SW480 (cell line): ENCODE data around the gene HLA-DMB.
A peak's percentile ranks its signal among the peaks of the same experiment; 100 is the strongest.

Experiments
- DNase-seq: peaks from one replicate; pipeline ENCODE4 v3.0.0-alpha.2; 2016; ENCODE audit warnings: low spot score

HLA-DMB gene

GRCh38 chr6:32971581-32972352, 30.9 kb upstream of the HLA-DMB start:
- DNase-seq, result peak; percentile 98

- DNase-seq, result no peak
Measured at GRCh38 chr6:32971242-32971580, 30.4 kb upstream of the HLA-DMB start.

GRCh38 chr6:32970413-32971241, 29.8 kb upstream of the HLA-DMB start:
- DNase-seq, result peak; percentile 68

GRCh38 chr6:32969685-32970412, 29.0 kb upstream of the HLA-DMB start:
- DNase-seq, result peak; percentile 89

GRCh38 chr6:32968867-32969684, 28.2 kb upstream of the HLA-DMB start:
- DNase-seq, result peak; percentile 73

GRCh38 chr6:32968093-32968866, 27.5 kb upstream of the HLA-DMB start, which contains the start of gene BRD2:
TSS of gene BRD2 (plus strand) at chr6:32968594. CDS start at chr6:32972899, 4,305 bp downstream.
- DNase-seq, result peak; percentile 89

- peak; percentile 66 for DNase-seq
Measured at GRCh38 chr6:32967151-32968091, 26.6 kb upstream of the HLA-DMB start.

- no peak for DNase-seq
Measured at GRCh38 chr6:32964776-32965175, 23.9 kb upstream of the HLA-DMB start.

GRCh38 chr6:32963866-32964265, 23.0 kb upstream of the HLA-DMB start:
- no peak for DNase-seq

- DNase-seq, result no peak
Measured at GRCh38 chr6:32962213-32962826, 21.5 kb upstream of the HLA-DMB start.

GRCh38 chr6:32960563-32960962, 19.7 kb upstream of the HLA-DMB start:
- DNase-seq, result no peak

- no peak for DNase-seq
Measured at GRCh38 chr6:32956176-32956575, 15.3 kb upstream of the HLA-DMB start.

- DNase-seq, result peak; percentile 19
Measured at GRCh38 chr6:32954986-32955802, 14.4 kb upstream of the HLA-DMB start.

GRCh38 chr6:32954267-32954666, 13.4 kb upstream of the HLA-DMB start:
- DNase-seq, result no peak

GRCh38 chr6:32953775-32954174, 12.9 kb upstream of the HLA-DMB start:
- no peak for DNase-seq

GRCh38 chr6:32952817-32953739, 12.2 kb upstream of the HLA-DMB start, which contains the start of gene HLA-DMA:
TSS of gene HLA-DMA (minus strand) at chr6:32953097. CDS start at chr6:32953036, 61 bp downstream.
- DNase-seq, result peak; percentile 89

- DNase-seq, result no peak
Measured at GRCh38 chr6:32950449-32950848, 9.6 kb upstream of the HLA-DMB start.
